WTC11 (cell line): ENCODE measurements around the gene P2RX3. TPM values are rescaled to one million over a fixed set of nuclear protein-coding genes. Genes with fewer than 3 reads are reported as not detected.

Experiments used
- ATAC-seq: fragments of 200-7000 bp; cut with Tn5 transposase; 2 replicates; pipeline ENCODE4 v1.10.0; 2021; ENCODE audit warnings: mild to moderate bottlenecking, moderate library complexity
- CTCF ChIA-PET: fragments of 300-600 bp; sonication (Branson Sonifier 250); formaldehyde crosslinking; loops from one replicate; lab custom pipeline; 2021; ENCODE audit warnings: antibody characterized with exemption; lab: Charles Lee
- POLR2A ChIA-PET: fragments of 350-600 bp; sonication (Branson Sonifier 250); formaldehyde crosslinking; loops from one replicate; lab custom pipeline; 2021; ENCODE audit warnings: antibody characterized with exemption; lab: Charles Lee
- DNase-seq: peaks from one replicate; pipeline ENCODE4 v3.0.0; 2021; ENCODE audit warnings: low spot score
- H3K27ac Mint-ChIP-seq: 2 replicates; pipeline ENCODE4 v1.8.0; 2021; ENCODE audit warnings: mixed read lengths
- H3K27me3 Mint-ChIP-seq: 2 replicates; pipeline ENCODE4 v1.8.0; 2021; ENCODE audit warnings: low read depth, mild to moderate bottlenecking, moderate library complexity, mixed read lengths
- H3K36me3 Mint-ChIP-seq: 2 replicates; pipeline ENCODE4 v1.8.0; 2021; ENCODE audit warnings: mixed read lengths
- H3K4me1 Mint-ChIP-seq: 2 replicates; pipeline ENCODE4 v1.8.0; 2022; ENCODE audit warnings: mixed read lengths
- H3K4me3 Mint-ChIP-seq: 2 replicates; pipeline ENCODE4 v1.8.0; 2021; ENCODE audit warnings: mild to moderate bottlenecking, moderate library complexity, mixed read lengths
- H3K9me3 Mint-ChIP-seq: 2 replicates; pipeline ENCODE4 v1.8.0; 2021; ENCODE audit warnings: mixed read lengths
- CBFB ChIP-seq: sonication (generic); formaldehyde crosslinking; IDR thresholded peaks from 2 replicates; pipeline ENCODE4 v1.8.1; 2022; ENCODE audit warnings: mild to moderate bottlenecking, low read depth, missing genetic modification reagents
- NR2C2 ChIP-seq: sonication (generic); formaldehyde crosslinking; IDR thresholded peaks from 2 replicates; pipeline ENCODE4 v1.8.0; 2022; ENCODE audit warnings: mild to moderate bottlenecking, missing genetic modification reagents
- NR3C1 ChIP-seq: sonication (generic); formaldehyde crosslinking; conservative IDR thresholded peaks from 2 replicates; pipeline ENCODE4 v1.8.1; 2023; ENCODE audit warnings: low read depth, mild to moderate bottlenecking, missing genetic modification reagents
- ZNF263 ChIP-seq: sonication (generic); formaldehyde crosslinking; IDR thresholded peaks from 2 replicates; pipeline ENCODE4 v1.8.1; 2022; ENCODE audit warnings: low read depth, mild to moderate bottlenecking, moderate library complexity, missing genetic modification reagents
- ZNF396 ChIP-seq: fragments of 250-450 bp; sonication (Bioruptor Pico); IDR thresholded peaks from 2 replicates; pipeline ENCODE4 v1.8.0; 2021; ENCODE audit warnings: mild to moderate bottlenecking, moderate library complexity, borderline replicate concordance
- ZNF416 ChIP-seq: fragments of 250-450 bp; sonication (Bioruptor Pico); IDR thresholded peaks from 2 replicates; pipeline ENCODE4 v1.9.0; 2021; ENCODE audit warnings: mild to moderate bottlenecking, inconsistent platforms
- ZNF671 ChIP-seq: fragments of 250-450 bp; sonication (Bioruptor Pico); IDR thresholded peaks from 2 replicates; pipeline ENCODE4 v1.8.0; 2021; ENCODE audit warnings: mild to moderate bottlenecking
- total RNA-seq: library from RNA; stranded (reverse); gene quantifications from 3 replicates; pipeline ENCODE4 v1.2.3, GENCODE V29; 2021
- TF ChIP-seq, protein P1 (sequence below): sonication (generic); formaldehyde crosslinking; IDR thresholded peaks from 2 replicates; pipeline ENCODE4 v1.8.1; 2022; ENCODE audit warnings: mild to moderate bottlenecking, missing genetic modification reagents, moderate library complexity, borderline replicate concordance
- TF ChIP-seq, protein P2 (sequence below): sonication (generic); formaldehyde crosslinking; IDR thresholded peaks from 2 replicates; pipeline ENCODE4 v1.8.1; 2023; ENCODE audit warnings: mild to moderate bottlenecking, missing genetic modification reagents
- TF ChIP-seq, protein P3 (sequence below): sonication (generic); formaldehyde crosslinking; IDR thresholded peaks from 2 replicates; pipeline ENCODE4 v1.8.1; 2022; ENCODE audit warnings: missing genetic modification reagents, borderline replicate concordance
- TF ChIP-seq, protein P4 (sequence below): sonication (generic); formaldehyde crosslinking; conservative IDR thresholded peaks from 2 replicates; pipeline ENCODE4 v1.8.1; 2023; ENCODE audit warnings: mild to moderate bottlenecking, low read depth, missing genetic modification reagents, moderate library complexity
- TF ChIP-seq, protein P5 (sequence below): sonication (generic); formaldehyde crosslinking; IDR thresholded peaks from 2 replicates; pipeline ENCODE4 v1.8.1; 2022; ENCODE audit warnings: low read depth, missing genetic modification reagents, borderline replicate concordance
- TF ChIP-seq, protein P6 (sequence below): sonication (generic); formaldehyde crosslinking; IDR thresholded peaks from 2 replicates; pipeline ENCODE4 v1.8.1; 2023; ENCODE audit warnings: mild to moderate bottlenecking, missing genetic modification reagents

P2RX3 gene
- total RNA-seq, 1 experiment from 2014 or later: 0.26 TPM

DNA sequence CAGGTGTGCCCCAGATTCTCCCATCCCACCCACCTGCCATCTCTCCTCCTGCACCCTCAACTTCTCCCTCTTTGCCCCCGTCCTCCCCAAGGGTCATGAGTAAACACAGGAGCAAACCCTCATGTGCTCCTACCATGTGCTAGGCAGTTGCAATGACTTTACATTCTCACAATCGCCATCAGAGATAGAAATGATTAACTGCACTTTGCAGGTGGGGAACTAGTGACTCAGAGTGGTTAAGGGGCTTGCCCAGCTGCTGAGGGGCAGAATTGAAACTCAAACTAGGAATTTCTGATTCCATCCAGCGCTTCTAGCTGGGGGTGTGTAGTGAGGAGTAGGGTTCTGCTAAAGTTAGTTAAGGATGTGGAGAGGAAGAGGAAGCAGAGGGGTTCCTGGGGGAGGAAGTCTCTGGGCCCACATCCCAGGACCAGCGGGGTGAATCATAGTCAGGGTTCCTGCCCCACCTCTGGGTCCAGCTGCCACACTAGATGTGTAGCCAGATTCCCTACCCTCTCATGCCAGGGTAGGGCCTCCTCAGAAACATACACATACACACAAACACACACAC lies 68.3 kb downstream of the P2RX3 start:
- no peaks in the 10 kb centered on the region for H3K4me1 Mint-ChIP-seq
- H3K9me3 Mint-ChIP-seq: no peaks in the 10 kb centered on the region
- peaks cover 7% of the 10 kb centered on the region; the same call in 1 of the 2 replicates for H3K27me3 Mint-ChIP-seq
- ChIA-PET CTCF (interaction anchor here (1.3 kb wide), 1 partner anchor 54 kb away, joined by 3 read pairs; the partner anchor contains the start of gene RTN4RL2), POLR2A (no interaction called here)
- ATAC-seq (no peak), DNase-seq (no peak)
- no peak overlapping the region for H3K27ac Mint-ChIP-seq
- H3K4me3 Mint-ChIP-seq: no peak overlapping the region
- TF ChIP-seq, protein P1, sequence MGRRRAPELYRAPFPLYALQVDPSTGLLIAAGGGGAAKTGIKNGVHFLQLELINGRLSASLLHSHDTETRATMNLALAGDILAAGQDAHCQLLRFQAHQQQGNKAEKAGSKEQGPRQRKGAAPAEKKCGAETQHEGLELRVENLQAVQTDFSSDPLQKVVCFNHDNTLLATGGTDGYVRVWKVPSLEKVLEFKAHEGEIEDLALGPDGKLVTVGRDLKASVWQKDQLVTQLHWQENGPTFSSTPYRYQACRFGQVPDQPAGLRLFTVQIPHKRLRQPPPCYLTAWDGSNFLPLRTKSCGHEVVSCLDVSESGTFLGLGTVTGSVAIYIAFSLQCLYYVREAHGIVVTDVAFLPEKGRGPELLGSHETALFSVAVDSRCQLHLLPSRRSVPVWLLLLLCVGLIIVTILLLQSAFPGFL (CRISPR knock-in tag): no peak
- TF ChIP-seq ZNF416 (CRISPR knock-in tag) (no peak), ZNF263 (CRISPR knock-in tag) (no peak), CBFB (no peak), ZNF671 (no peak), NR2C2 (CRISPR knock-in tag) (no peak), ZNF396 (CRISPR knock-in tag) (no peak), NR3C1 (no peak)
- TF ChIP-seq, protein P2, sequence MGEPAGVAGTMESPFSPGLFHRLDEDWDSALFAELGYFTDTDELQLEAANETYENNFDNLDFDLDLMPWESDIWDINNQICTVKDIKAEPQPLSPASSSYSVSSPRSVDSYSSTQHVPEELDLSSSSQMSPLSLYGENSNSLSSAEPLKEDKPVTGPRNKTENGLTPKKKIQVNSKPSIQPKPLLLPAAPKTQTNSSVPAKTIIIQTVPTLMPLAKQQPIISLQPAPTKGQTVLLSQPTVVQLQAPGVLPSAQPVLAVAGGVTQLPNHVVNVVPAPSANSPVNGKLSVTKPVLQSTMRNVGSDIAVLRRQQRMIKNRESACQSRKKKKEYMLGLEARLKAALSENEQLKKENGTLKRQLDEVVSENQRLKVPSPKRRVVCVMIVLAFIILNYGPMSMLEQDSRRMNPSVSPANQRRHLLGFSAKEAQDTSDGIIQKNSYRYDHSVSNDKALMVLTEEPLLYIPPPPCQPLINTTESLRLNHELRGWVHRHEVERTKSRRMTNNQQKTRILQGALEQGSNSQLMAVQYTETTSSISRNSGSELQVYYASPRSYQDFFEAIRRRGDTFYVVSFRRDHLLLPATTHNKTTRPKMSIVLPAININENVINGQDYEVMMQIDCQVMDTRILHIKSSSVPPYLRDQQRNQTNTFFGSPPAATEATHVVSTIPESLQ (CRISPR knock-in tag): no peak
- TF ChIP-seq, protein P3, sequence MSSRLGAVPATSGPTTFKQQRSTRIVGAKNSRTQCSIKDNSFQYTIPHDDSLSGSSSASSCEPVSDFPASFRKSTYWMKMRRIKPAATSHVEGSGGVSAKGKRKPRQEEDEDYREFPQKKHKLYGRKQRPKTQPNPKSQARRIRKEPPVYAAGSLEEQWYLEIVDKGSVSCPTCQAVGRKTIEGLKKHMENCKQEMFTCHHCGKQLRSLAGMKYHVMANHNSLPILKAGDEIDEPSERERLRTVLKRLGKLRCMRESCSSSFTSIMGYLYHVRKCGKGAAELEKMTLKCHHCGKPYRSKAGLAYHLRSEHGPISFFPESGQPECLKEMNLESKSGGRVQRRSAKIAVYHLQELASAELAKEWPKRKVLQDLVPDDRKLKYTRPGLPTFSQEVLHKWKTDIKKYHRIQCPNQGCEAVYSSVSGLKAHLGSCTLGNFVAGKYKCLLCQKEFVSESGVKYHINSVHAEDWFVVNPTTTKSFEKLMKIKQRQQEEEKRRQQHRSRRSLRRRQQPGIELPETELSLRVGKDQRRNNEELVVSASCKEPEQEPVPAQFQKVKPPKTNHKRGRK (CRISPR knock-in tag): no peak
- TF ChIP-seq, protein P4, sequence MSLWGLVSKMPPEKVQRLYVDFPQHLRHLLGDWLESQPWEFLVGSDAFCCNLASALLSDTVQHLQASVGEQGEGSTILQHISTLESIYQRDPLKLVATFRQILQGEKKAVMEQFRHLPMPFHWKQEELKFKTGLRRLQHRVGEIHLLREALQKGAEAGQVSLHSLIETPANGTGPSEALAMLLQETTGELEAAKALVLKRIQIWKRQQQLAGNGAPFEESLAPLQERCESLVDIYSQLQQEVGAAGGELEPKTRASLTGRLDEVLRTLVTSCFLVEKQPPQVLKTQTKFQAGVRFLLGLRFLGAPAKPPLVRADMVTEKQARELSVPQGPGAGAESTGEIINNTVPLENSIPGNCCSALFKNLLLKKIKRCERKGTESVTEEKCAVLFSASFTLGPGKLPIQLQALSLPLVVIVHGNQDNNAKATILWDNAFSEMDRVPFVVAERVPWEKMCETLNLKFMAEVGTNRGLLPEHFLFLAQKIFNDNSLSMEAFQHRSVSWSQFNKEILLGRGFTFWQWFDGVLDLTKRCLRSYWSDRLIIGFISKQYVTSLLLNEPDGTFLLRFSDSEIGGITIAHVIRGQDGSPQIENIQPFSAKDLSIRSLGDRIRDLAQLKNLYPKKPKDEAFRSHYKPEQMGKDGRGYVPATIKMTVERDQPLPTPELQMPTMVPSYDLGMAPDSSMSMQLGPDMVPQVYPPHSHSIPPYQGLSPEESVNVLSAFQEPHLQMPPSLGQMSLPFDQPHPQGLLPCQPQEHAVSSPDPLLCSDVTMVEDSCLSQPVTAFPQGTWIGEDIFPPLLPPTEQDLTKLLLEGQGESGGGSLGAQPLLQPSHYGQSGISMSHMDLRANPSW (CRISPR knock-in tag): no peak
- TF ChIP-seq, protein P5, sequence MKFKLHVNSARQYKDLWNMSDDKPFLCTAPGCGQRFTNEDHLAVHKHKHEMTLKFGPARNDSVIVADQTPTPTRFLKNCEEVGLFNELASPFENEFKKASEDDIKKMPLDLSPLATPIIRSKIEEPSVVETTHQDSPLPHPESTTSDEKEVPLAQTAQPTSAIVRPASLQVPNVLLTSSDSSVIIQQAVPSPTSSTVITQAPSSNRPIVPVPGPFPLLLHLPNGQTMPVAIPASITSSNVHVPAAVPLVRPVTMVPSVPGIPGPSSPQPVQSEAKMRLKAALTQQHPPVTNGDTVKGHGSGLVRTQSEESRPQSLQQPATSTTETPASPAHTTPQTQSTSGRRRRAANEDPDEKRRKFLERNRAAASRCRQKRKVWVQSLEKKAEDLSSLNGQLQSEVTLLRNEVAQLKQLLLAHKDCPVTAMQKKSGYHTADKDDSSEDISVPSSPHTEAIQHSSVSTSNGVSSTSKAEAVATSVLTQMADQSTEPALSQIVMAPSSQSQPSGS (CRISPR knock-in tag): no peak
- TF ChIP-seq, protein P6, sequence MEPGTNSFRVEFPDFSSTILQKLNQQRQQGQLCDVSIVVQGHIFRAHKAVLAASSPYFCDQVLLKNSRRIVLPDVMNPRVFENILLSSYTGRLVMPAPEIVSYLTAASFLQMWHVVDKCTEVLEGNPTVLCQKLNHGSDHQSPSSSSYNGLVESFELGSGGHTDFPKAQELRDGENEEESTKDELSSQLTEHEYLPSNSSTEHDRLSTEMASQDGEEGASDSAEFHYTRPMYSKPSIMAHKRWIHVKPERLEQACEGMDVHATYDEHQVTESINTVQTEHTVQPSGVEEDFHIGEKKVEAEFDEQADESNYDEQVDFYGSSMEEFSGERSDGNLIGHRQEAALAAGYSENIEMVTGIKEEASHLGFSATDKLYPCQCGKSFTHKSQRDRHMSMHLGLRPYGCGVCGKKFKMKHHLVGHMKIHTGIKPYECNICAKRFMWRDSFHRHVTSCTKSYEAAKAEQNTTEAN (CRISPR knock-in tag): no peak
- peaks cover 25% of the 10 kb centered on the region for H3K36me3 Mint-ChIP-seq
